ENCODE data around the gene AKAP6. TPM values are rescaled to one million over a fixed set of nuclear protein-coding genes. Genes with fewer than 3 reads are reported as not detected.

The AKAP6 gene
- total RNA-seq, 1 experiment from 2014 or later = 2.3 TPM

DNA sequence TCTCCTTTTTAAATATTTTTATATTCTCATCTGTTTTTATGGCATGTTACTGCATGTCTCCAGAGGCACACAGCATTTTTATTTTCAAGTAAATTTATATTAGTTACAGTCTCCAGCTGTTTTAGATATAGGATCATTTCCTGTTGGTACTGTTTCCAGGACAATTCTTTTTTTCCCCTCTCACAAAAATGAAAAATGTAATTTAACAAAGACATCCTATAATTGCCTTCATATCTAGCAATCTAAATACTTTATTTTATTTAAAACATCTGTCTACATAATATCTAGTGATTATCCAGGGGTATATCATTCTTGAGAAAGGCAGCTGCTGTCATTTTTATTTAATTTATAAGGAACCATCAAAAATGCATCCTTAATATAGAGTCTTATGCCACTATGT is 337.2 kb downstream of the AKAP6 start:
- in situ Hi-C loops (cut with HindIII; ENCODE audit: low sequenced_read_pairs) = no loop called here
- no peak for DNase-seq (ENCODE audit: low spot score)

GRCh38 chr14:32667287-32667686 is 338.2 kb downstream of the AKAP6 start:
- in situ Hi-C loops (cut with HindIII; ENCODE audit: low sequenced_read_pairs) = no loop called here

DNA sequence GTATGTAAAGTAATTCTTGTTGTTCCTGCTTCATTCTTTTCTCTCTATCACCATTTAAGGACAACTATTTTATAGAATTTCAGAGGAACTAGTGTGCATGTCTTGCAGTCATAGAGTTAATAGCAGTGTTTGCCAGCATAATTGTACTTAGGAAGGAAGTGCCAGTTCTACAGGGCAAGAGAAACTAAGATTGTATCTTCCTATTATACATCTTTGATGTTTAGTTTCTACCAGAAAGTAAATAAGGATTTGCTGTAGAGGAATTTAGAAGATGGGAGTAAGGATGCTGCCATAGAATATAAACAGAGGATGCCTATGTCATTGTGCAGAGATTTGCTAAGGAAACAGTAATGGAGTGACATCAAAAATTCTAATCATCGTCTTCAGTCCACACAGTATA is 338.7 kb downstream of the AKAP6 start:
- in situ Hi-C loops (cut with HindIII; ENCODE audit: low sequenced_read_pairs) = no loop called here
- no peak for DNase-seq (ENCODE audit: low spot score)

More at GRCh38 chr14:32667287-32667686, 338.2 kb downstream of the AKAP6 start:
- no peak for DNase-seq (ENCODE audit: low spot score)

DNA sequence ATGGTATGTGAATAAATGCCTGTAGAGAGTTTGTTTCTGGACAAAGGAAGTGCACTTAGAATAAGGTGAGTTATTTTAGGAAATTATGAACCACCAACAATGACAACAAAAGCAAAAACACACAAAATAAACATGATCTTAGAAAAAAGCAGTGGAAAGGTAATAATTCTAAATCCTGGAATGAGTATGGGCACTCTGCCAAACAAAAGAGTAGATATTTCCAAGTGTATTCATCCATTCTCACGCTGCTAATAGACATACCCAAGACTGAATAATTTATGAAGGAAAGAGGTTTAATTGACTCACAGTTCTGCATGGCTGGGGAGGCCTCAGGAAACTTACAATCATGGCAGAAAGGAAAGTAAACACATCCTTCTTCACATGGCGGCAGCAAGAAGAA is 340.3 kb downstream of the AKAP6 start:
- no peak for DNase-seq (ENCODE audit: low spot score)

DNA sequence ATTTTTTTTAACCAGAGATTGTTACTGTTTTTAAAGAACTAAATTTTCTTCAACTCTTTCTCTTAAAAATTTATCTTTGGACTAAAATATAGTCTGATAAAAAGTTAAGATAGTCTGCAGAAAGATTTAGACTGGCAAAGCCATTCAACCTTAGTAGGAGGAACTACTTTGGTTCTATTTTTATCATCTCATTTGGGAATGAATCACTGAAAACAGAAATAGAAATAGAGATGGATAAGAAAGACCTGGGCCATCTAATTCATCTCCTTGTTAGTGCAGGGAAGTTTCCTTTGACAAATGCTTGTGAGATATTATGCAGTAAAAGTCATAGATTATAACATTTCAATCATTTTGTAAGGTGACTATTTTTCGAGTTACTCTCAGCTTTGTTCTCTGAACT is 346.3 kb downstream of the AKAP6 start:
- in situ Hi-C loops (cut with HindIII; ENCODE audit: low sequenced_read_pairs) = no loop called here
- no peak for DNase-seq (ENCODE audit: low spot score)

More for the DNA sequence above, 340.3 kb downstream of the AKAP6 start:
- in situ Hi-C loops (cut with HindIII; ENCODE audit: low sequenced_read_pairs) = no loop called here

DNA sequence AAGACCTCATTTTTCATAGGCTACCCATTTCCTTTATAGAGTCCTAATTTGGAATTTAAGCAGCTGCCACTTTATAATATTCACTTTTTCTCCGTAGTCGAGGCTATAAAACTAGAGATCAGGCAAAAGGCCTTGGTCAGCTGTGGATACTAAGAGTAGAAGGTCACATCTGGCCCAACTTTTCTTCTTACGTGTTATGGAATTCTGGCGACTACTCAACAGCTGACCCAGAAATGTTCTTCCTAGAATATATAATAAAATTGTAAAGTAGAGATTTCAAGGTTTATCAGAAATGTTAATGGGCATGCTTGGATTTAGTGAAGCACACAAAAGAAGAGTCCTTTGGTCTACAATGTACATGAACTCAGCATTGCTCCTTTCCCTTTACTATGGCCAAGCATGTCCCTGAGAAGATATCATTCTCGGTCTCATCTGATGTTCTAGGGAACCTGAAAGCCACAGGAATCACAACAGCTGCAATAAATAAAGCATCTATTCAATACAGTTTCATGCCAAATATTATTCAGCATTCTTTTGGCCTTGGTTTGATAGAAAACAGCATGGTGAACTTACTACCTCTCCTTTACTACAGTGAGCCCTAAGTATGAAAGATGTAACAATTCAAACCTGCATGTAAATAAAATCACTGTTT is 348.2 kb downstream of the AKAP6 start:
- in situ Hi-C loops (cut with HindIII; ENCODE audit: low sequenced_read_pairs) = no loop called here
- no peak for DNase-seq (ENCODE audit: low spot score)

- no peak for DNase-seq (ENCODE audit: low spot score)
- in situ Hi-C loops (cut with HindIII; ENCODE audit: low sequenced_read_pairs) = no loop called here
Measured at GRCh38 chr14:32678088-32678487, 349.0 kb downstream of the AKAP6 start.

- in situ Hi-C loops (cut with HindIII; ENCODE audit: low sequenced_read_pairs) = no loop called here
- no peak for DNase-seq (ENCODE audit: low spot score)
Measured at GRCh38 chr14:32679927-32680612, 351.0 kb downstream of the AKAP6 start.

DNA sequence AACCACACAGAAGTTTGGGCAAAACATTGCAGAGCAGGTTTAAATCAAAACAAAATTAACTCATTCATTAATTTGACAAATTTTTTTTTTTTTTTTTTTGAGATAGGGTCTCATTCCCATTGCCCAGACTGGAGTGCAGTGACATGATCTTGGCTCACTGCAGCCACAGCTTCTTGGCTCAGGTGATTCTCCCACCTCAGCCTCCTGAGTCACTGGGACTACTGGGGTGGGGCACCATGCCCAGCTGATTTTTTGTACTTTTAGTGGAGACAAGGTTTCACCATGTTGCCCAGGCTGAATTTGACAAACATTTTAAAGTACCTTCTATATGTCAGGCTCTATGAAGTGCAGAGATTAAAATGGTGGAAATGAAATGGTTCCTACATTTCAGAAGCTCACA is 352.5 kb downstream of the AKAP6 start:
- DNase-seq (ENCODE audit: low spot score) = no peak
- in situ Hi-C loops (cut with HindIII; ENCODE audit: low sequenced_read_pairs) = no loop called here

GRCh38 chr14:32682214-32682613 is 353.1 kb downstream of the AKAP6 start:
- DNase-seq (ENCODE audit: low spot score) = no peak
- in situ Hi-C loops (cut with HindIII; ENCODE audit: low sequenced_read_pairs) = no loop called here

- DNase-seq (ENCODE audit: low spot score) = no peak
- in situ Hi-C loops (cut with HindIII; ENCODE audit: low sequenced_read_pairs) = no loop called here
Measured at GRCh38 chr14:32683679-32684078, 354.6 kb downstream of the AKAP6 start.

DNA sequence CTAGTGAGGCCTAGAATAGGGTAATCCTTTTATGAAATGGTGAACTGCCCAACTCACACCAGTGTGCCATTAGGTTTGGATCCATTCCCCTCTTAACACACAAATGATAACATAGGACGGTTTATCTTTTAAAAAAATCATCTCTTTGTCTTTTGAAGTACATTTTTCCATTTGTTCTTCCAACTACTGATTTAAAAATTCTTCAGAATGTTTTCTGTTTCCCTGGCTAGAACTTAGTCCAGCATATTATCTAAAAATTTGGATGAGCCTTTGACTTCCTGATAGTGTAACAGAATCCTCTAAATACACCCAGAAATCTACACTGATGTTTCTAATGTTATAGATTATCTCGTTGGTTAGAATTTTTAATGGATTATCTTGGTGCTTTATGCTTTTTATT is 359.8 kb downstream of the AKAP6 start:
- DNase-seq (ENCODE audit: low spot score) = no peak
- in situ Hi-C loops (cut with HindIII; ENCODE audit: low sequenced_read_pairs) = no loop called here

GRCh38 chr14:32692441-32692840 is 363.3 kb downstream of the AKAP6 start:
- in situ Hi-C loops (cut with HindIII; ENCODE audit: low sequenced_read_pairs) = no loop called here
- no peak for DNase-seq (ENCODE audit: low spot score)

DNA sequence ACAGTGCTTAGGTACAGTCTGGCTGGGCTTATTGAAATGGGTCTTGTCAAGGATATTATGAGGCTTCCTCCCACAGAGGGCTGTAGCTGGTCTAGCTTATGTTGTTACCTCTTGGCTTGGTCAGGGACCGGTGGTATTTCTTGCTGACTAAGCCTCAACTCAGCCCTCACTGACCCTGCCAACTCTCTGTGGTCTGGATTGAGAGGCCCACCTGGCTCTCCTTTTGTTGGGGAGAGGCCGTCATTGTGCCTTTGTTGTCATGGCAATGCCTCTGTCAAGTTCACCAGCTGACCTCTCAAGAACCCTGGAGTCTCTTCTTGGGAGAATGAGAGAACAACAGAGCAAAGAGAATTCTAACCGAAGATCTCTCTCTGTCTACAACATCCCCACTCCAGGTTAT is 364.0 kb downstream of the AKAP6 start:
- DNase-seq (ENCODE audit: low spot score) = no peak
- in situ Hi-C loops (cut with HindIII; ENCODE audit: low sequenced_read_pairs) = no loop called here

DNA sequence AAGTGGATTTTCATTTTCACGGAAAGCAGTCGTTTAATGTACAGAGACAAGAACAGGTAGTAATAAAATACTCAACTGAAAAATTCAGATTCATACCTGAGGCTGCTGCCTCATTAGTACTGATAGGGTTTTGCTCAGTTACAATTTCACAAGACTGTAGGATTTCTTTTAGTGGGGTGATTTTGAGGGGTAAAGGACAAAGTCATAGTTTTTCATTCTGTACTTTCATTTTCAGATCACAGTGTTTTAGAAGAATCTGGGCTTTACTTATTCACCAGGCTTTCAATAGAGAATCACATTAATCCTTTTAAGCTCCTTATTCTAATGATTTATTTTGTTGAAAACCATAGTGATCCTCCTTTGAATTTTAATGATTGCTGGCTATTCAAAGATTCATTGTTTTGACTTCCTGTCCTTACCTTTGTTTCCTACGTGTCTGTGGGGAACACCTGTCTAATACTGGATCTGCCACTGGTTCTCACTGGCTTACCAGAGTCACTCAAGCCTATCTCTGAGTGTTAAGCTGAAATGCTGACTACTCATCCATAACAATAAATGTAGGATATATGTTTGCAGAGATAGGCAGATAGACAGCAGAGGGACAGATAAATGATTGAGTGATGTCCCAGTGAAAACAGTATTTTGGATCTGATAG is 365.8 kb downstream of the AKAP6 start:
- in situ Hi-C loops (cut with HindIII; ENCODE audit: low sequenced_read_pairs) = no loop called here
- no peak for DNase-seq (ENCODE audit: low spot score)

DNA sequence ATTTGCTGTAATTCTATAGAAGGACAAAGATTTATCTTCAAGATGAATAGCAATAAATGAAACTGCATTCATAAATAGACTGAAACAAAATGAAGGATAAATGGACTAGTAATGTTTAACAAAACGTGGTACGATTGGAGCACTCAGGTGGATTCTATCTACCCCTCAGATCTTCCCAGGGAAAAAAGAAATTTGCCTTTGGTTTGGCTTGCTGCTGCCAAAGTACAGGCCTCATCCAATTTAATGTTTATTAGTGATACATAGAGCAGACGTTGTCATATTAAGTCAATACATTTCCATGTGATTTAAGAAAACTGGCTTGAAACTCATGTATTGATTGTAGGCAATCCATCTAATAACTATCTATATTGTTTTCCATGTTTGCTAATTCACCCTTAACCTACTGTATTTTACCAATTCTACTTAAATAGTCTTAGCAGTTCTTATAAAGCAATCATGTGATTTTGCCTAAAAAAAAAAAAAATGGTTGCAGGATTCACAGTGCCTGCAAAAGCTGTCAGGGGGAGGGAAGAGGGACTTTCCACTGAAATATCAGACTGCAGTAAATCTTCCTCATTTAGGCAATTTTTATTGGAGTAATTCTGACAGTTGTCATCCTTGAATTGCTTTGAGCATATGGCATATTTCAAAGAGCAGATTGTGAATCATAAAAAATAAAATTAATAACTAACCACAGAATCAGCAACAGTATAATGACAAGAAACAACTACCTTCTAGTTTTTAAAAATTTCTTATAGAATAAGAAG is 367.4 kb downstream of the AKAP6 start:
- in situ Hi-C loops (cut with HindIII; ENCODE audit: low sequenced_read_pairs) = no loop called here
- DNase-seq (ENCODE audit: low spot score) = no peak

GRCh38 chr14:32697114-32697513 is 368.0 kb downstream of the AKAP6 start:
- DNase-seq (ENCODE audit: low spot score) = no peak
- in situ Hi-C loops (cut with HindIII; ENCODE audit: low sequenced_read_pairs) = no loop called here

GRCh38 chr14:32697704-32698103 is 368.6 kb downstream of the AKAP6 start:
- DNase-seq (ENCODE audit: low spot score) = no peak
- in situ Hi-C loops (cut with HindIII; ENCODE audit: low sequenced_read_pairs) = no loop called here

GRCh38 chr14:32698831-32699230 is 369.7 kb downstream of the AKAP6 start:
- in situ Hi-C loops (cut with HindIII; ENCODE audit: low sequenced_read_pairs) = no loop called here
- DNase-seq (ENCODE audit: low spot score) = no peak

GRCh38 chr14:32701475-32701874 is 372.4 kb downstream of the AKAP6 start:
- no peak for DNase-seq (ENCODE audit: low spot score)
- in situ Hi-C loops (cut with HindIII; ENCODE audit: low sequenced_read_pairs) = no loop called here

Data from G401 (cell line).